Colonic mucosa (tissue), 4 donors: ENCODE results near the gene NTM. TPM values are rescaled to one million over a fixed set of nuclear protein-coding genes. Genes with fewer than 3 reads are reported as not detected.

Source experiments
- DNase-seq: peaks from one replicate; pipeline ENCODE4 v3.0.0-alpha.2; 2020
- H3K27ac ChIP-seq: fragments of 200-600 bp; one replicate; pipeline ENCODE4 v1.8.0; 2021
- H3K27me3 ChIP-seq: fragments of 200-600 bp; one replicate; pipeline ENCODE4 v1.8.0; 2021
- H3K36me3 ChIP-seq: fragments of 200-600 bp; one replicate; pipeline ENCODE4 v1.8.0; 2021
- H3K4me1 ChIP-seq: fragments of 200-600 bp; one replicate; pipeline ENCODE4 v1.8.0; 2021; ENCODE audit warnings: mild to moderate bottlenecking
- H3K4me3 ChIP-seq: fragments of 200-600 bp; one replicate; pipeline ENCODE4 v1.8.0; 2021
- H3K9ac ChIP-seq, 2 donors: one replicate each; pipeline ENCODE4 v1.7.0; 2013; ENCODE audit warnings: control low read depth in 2 of 2, low read depth in 2 of 2, low read length in 2 of 2
- H3K9me3 ChIP-seq: fragments of 200-600 bp; one replicate; pipeline ENCODE4 v1.8.0; 2021
- CTCF ChIP-seq: fragments of 200-600 bp; IDR thresholded peaks from one replicate; pipeline ENCODE4 v1.8.0; 2022; ENCODE audit warnings: antibody characterized with exemption, mild to moderate bottlenecking
- intact Hi-C: fragments of 100-400 bp; cut with DNase I; formaldehyde crosslinking; loops from one replicate; pipeline ENCODE4 v1.14.1; 2022
- total RNA-seq, 2 donors: library from RNA; stranded (reverse); fragmentation: NEBNext Ultra II Directional in 1 of 2; extraction: Animal tissue kit (Norgen Biotek cat#: 25700) in 1 of 2; gene quantifications; one replicate each; pipeline ENCODE4 v1.2.1, GENCODE V29; 2021
- donor health status: healthy.
- donor health status: DM: no; HTN: no; CAD: no.
- donor health status: DM: no; HTN: no; CAD: no.

Gene NTM
- total RNA-seq, 2 donors from 2014 or later, result 1.6 to 2.8 TPM

- intact Hi-C loops, result no loop called here
- no peak for DNase-seq
- H3K27ac ChIP-seq, result no peak overlapping the region
Measured at GRCh38 chr11:132205006-132205405, 834.6 kb downstream of the NTM start.

GRCh38 chr11:132205496-132205895 lies 835.1 kb downstream of the NTM start:
- TF ChIP-seq CTCF, result no peak
- no peak for DNase-seq
- Histone ChIP-seq H3K4me1 (no peaks in the 10 kb centered on the region), H3K27ac (no peak overlapping the region), H3K9ac (no peak overlapping the region), H3K36me3 (no peaks in the 10 kb centered on the region), H3K9me3 (no peaks in the 10 kb centered on the region), H3K27me3 (no peaks in the 10 kb centered on the region), H3K4me3 (no peak overlapping the region)
- intact Hi-C loops, result no loop called here

More at GRCh38 chr11:132205006-132205405, 834.6 kb downstream of the NTM start:
- Histone ChIP-seq H3K9me3 (no peaks in the 10 kb centered on the region), H3K9ac (no peak overlapping the region), H3K4me3 (no peak overlapping the region), H3K4me1 (no peaks in the 10 kb centered on the region), H3K36me3 (no peaks in the 10 kb centered on the region), H3K27me3 (no peaks in the 10 kb centered on the region)
- no peak for TF ChIP-seq CTCF

- Histone ChIP-seq H3K36me3 (no peaks in the 10 kb centered on the region), H3K27me3 (no peaks in the 10 kb centered on the region), H3K4me3 (no peak overlapping the region), H3K9me3 (no peaks in the 10 kb centered on the region), H3K27ac (no peak overlapping the region), H3K4me1 (no peaks in the 10 kb centered on the region), H3K9ac (no peak overlapping the region)
- intact Hi-C loops, result no loop called here
- no peak for TF ChIP-seq CTCF
- no peak for DNase-seq
Measured at GRCh38 chr11:132206993-132207392, 836.6 kb downstream of the NTM start.

- no peaks in the 10 kb centered on the region for H3K4me1 ChIP-seq
- H3K9me3 ChIP-seq, result no peaks in the 10 kb centered on the region
- no peak for TF ChIP-seq CTCF
Measured at GRCh38 chr11:132208477-132209055, 838.2 kb downstream of the NTM start.

GRCh38 chr11:132211479-132211878 lies 841.1 kb downstream of the NTM start:
- Histone ChIP-seq H3K27ac (no peak overlapping the region), H3K27me3 (no peaks in the 10 kb centered on the region), H3K4me3 (no peak overlapping the region), H3K9me3 (no peaks in the 10 kb centered on the region), H3K9ac (no peak overlapping the region), H3K36me3 (no peaks in the 10 kb centered on the region), H3K4me1 (no peaks in the 10 kb centered on the region)
- intact Hi-C loops, result no loop called here
- no peak for TF ChIP-seq CTCF
- DNase-seq, result no peak

More at GRCh38 chr11:132208477-132209055, 838.2 kb downstream of the NTM start:
- Histone ChIP-seq H3K27ac (no peak overlapping the region), H3K9ac (no peak overlapping the region), H3K4me3 (no peak overlapping the region), H3K36me3 (no peaks in the 10 kb centered on the region), H3K27me3 (no peaks in the 10 kb centered on the region)
- intact Hi-C loops, result no loop called here
- no peak for DNase-seq
